Measurements from ENCODE around the gene RBM19.
"Not testable (repeated sequence)": the region's sequence is repeated elsewhere in the genome, so short reads cannot be mapped to it uniquely, and the experiment has no call there.

The RBM19 gene

GRCh38 chr12:113965951-113966797 lies at the start of gene RBM19:
TSS of gene RBM19 (minus strand) at chr12:113966325. CDS start at chr12:113966227, 98 bp downstream.
- peak; percentile 96 for DNase-seq

GRCh38 chr12:114015851-114016250 lies 49.7 kb upstream of the RBM19 start:
- no peak for DNase-seq

GRCh38 chr12:114013575-114014345 lies 47.6 kb upstream of the RBM19 start:
- DNase-seq, result peak; percentile 85

- peak; percentile 36 for DNase-seq
Observed at GRCh38 chr12:114012744-114013431, 46.8 kb upstream of the RBM19 start.

GRCh38 chr12:114011711-114012110 lies 45.6 kb upstream of the RBM19 start:
- peak; percentile 85 for DNase-seq

- DNase-seq, result no peak
Observed at GRCh38 chr12:114006482-114007425, 40.6 kb upstream of the RBM19 start.

- DNase-seq, result no peak
Observed at GRCh38 chr12:114004402-114004801, 38.3 kb upstream of the RBM19 start.

GRCh38 chr12:114003286-114003685 lies 37.2 kb upstream of the RBM19 start:
- DNase-seq, result no peak

GRCh38 chr12:114001511-114002340 lies 35.6 kb upstream of the RBM19 start:
- DNase-seq, result no peak

GRCh38 chr12:114000861-114001260 lies 34.7 kb upstream of the RBM19 start:
- no peak for DNase-seq

GRCh38 chr12:114000261-114000660 lies 34.1 kb upstream of the RBM19 start:
- DNase-seq, result not testable (repeated sequence)

- DNase-seq, result no peak
Observed at GRCh38 chr12:113997365-113997764, 31.2 kb upstream of the RBM19 start.

- no peak for DNase-seq
Observed at GRCh38 chr12:113996026-113996425, 29.9 kb upstream of the RBM19 start.

GRCh38 chr12:113994051-113994450 lies 27.9 kb upstream of the RBM19 start:
- no peak for DNase-seq

- DNase-seq, result not testable (repeated sequence)
Observed at GRCh38 chr12:113992751-113993150, 26.6 kb upstream of the RBM19 start.

- DNase-seq, result no peak
Observed at GRCh38 chr12:113991224-113992044, 25.3 kb upstream of the RBM19 start.

- peak; percentile 42 for DNase-seq
Observed at GRCh38 chr12:113990250-113991223, 24.4 kb upstream of the RBM19 start.

- DNase-seq, result no peak
Observed at GRCh38 chr12:113988976-113989375, 22.9 kb upstream of the RBM19 start.

- no peak for DNase-seq
Observed at GRCh38 chr12:113988064-113988451, 21.9 kb upstream of the RBM19 start.
